GM21515 (cell line): ENCODE measurements around the gene FOXK2.

Source experiments
- ATAC-seq: cut with Tn5 transposase; IDR thresholded peaks from one replicate; pipeline ENCODE4 v1.9.1; 2021; ENCODE audit not compliant: unreplicated experiment

FOXK2 gene

GRCh38 chr17:82518826-82519810 is at the start of gene FOXK2:
Gene FOXK2 (plus strand): TSS chr17:82519732. CDS start chr17:82519889, 157 bp downstream.
- peak; percentile 91 for ATAC-seq

GRCh38 chr17:82470065-82470464 is 49.5 kb upstream of the FOXK2 start:
- ATAC-seq = no peak

- no peak for ATAC-seq
These were observed 45.1 kb upstream of the FOXK2 start for GRCh38 chr17:82474223-82475010.

- no peak for ATAC-seq
These were observed 44.1 kb upstream of the FOXK2 start for GRCh38 chr17:82475458-82475857.

- no peak for ATAC-seq
These were observed 41.6 kb upstream of the FOXK2 start for GRCh38 chr17:82477934-82478333.

GRCh38 chr17:82479602-82480001 is 39.9 kb upstream of the FOXK2 start:
- ATAC-seq = no peak

- no peak for ATAC-seq
These were observed 39.2 kb upstream of the FOXK2 start for GRCh38 chr17:82480318-82480717.

GRCh38 chr17:82483204-82483660 is 36.3 kb upstream of the FOXK2 start:
- ATAC-seq = no peak

GRCh38 chr17:82483836-82484235 is 35.7 kb upstream of the FOXK2 start:
- no peak for ATAC-seq

- ATAC-seq = no peak
These were observed 33.1 kb upstream of the FOXK2 start for GRCh38 chr17:82486231-82487094.

- ATAC-seq = no peak
These were observed 31.6 kb upstream of the FOXK2 start for GRCh38 chr17:82487910-82488309.

GRCh38 chr17:82489117-82489516 is 30.4 kb upstream of the FOXK2 start:
- no peak for ATAC-seq

GRCh38 chr17:82489851-82490511 is 29.6 kb upstream of the FOXK2 start:
- ATAC-seq = no peak

GRCh38 chr17:82490512-82491195 is 28.9 kb upstream of the FOXK2 start:
- ATAC-seq = no peak

- ATAC-seq = no peak
These were observed 28.4 kb upstream of the FOXK2 start for GRCh38 chr17:82491196-82491530.

- no peak for ATAC-seq
These were observed 28.0 kb upstream of the FOXK2 start for GRCh38 chr17:82491533-82491932.

- no peak for ATAC-seq
These were observed 26.8 kb upstream of the FOXK2 start for GRCh38 chr17:82492643-82493225.

- no peak for ATAC-seq
These were observed 26.2 kb upstream of the FOXK2 start for GRCh38 chr17:82493226-82493781.
